Smooth muscle cell (in vitro differentiated cells): ENCODE data around the gene FRAT1. TPM values are rescaled to one million over a fixed set of nuclear protein-coding genes. Genes with fewer than 3 reads are reported as not detected.

Experiments used
- DNase-seq: peaks from one replicate; lab custom pipeline; 2025; ENCODE audit not compliant: unreplicated experiment; lab: John Stamatoyannopoulos, UW
- H2AFZ ChIP-seq: fragments of 200-600 bp; sonication (generic); 2 replicates; pipeline ENCODE4 v1.6.0; 2016; ENCODE audit warnings: antibody characterized with exemption, low read depth, mild to moderate bottlenecking
- H3F3A ChIP-seq: fragments of 200-600 bp; sonication (generic); 2 replicates; pipeline ENCODE4 v1.6.0; 2017; ENCODE audit warnings: antibody characterized with exemption, low read depth
- H3K27ac ChIP-seq: fragments of 200-600 bp; sonication (generic); 2 replicates; pipeline ENCODE4 v1.5.1; 2016; ENCODE audit warnings: low read depth, mild to moderate bottlenecking
- H3K27me3 ChIP-seq: fragments of 200-600 bp; sonication (generic); 2 replicates; pipeline ENCODE4 v1.6.1; 2016; ENCODE audit warnings: low read depth, mild to moderate bottlenecking
- H3K36me3 ChIP-seq: fragments of 200-600 bp; sonication (generic); 2 replicates; pipeline ENCODE4 v1.5.1; 2016; ENCODE audit warnings: low read depth
- H3K4me1 ChIP-seq: fragments of 200-600 bp; sonication (generic); 2 replicates; pipeline ENCODE4 v1.5.1; 2016; ENCODE audit warnings: low read depth
- H3K4me2 ChIP-seq: fragments of 200-600 bp; sonication (generic); 2 replicates; pipeline ENCODE4 v1.6.0; 2016; ENCODE audit warnings: mild to moderate bottlenecking
- H3K4me3 ChIP-seq: fragments of 200-600 bp; sonication (generic); 2 replicates; pipeline ENCODE4 v1.5.1; 2016; ENCODE audit warnings: mild to moderate bottlenecking
- H3K79me2 ChIP-seq: fragments of 200-600 bp; sonication (generic); 2 replicates; pipeline ENCODE4 v1.6.0; 2016; ENCODE audit warnings: low read depth, mild to moderate bottlenecking
- H3K9ac ChIP-seq: fragments of 200-600 bp; sonication (generic); 2 replicates; pipeline ENCODE4 v1.6.0; 2016; ENCODE audit warnings: low read depth
- H3K9me3 ChIP-seq: fragments of 200-600 bp; sonication (generic); replicated peaks from 2 replicates; pipeline ENCODE4 v1.5.1; 2016; ENCODE audit warnings: low read depth
- H4K20me1 ChIP-seq: fragments of 200-600 bp; sonication (generic); 2 replicates; pipeline ENCODE4 v1.6.0; 2016; ENCODE audit warnings: low read depth
- CTCF ChIP-seq: fragments of 200-600 bp; sonication (generic); IDR thresholded peaks from 2 replicates; pipeline ENCODE4 v1.5.1; 2017; ENCODE audit warnings: borderline replicate concordance, mild to moderate bottlenecking, antibody characterized with exemption; ENCODE audit not compliant: insufficient read depth, poor library complexity, severe bottlenecking
- WGBS: methylation state at CpG from one replicate; pipeline ENCODE4 v1.1.7; 2016; ENCODE audit warnings: low lambda C conversion rate; 5-methylcytosine and 5-hydroxymethylcytosine counted together
- polyA plus RNA-seq: library from polyadenylated mRNA; unstranded; fragments of >200 nt; fragmentation: Nextera tagmentation; extraction: Ambion mirVana; gene quantifications from 2 replicates; pipeline ENCODE4 v1.2.1, GENCODE V29; 2016
- total RNA-seq: library from RNA; depleted of rRNA; stranded (reverse); fragments of >200 nt; gene quantifications from 2 replicates; pipeline ENCODE4 v1.2.3, GENCODE V29; 2014

Gene FRAT1
- total and polyA plus RNA-seq, 2 experiments from 2014 or later: 0.58 to 1.3 TPM

GRCh38 chr10:97300980-97301379 lies 18.1 kb upstream of the FRAT1 start:
- H4K20me1 ChIP-seq: no peaks in the 10 kb centered on the region
- H3F3A ChIP-seq: no peaks in the 10 kb centered on the region
- H3K36me3 ChIP-seq: no peaks in the 10 kb centered on the region
- no peaks in the 10 kb centered on the region for H3K9me3 ChIP-seq
- H3K4me1 ChIP-seq: no peaks in the 10 kb centered on the region
- WGBS: 94% methylated on average over 3 of the region's 3 CpGs
- H3K4me2 ChIP-seq: no peak overlapping the region
- no peaks in the 10 kb centered on the region for H3K79me2 ChIP-seq
- no peak overlapping the region for H2AFZ ChIP-seq
- no peak overlapping the region for H3K9ac ChIP-seq
- H3K4me3 ChIP-seq: no peak overlapping the region
- DNase-seq: no peak
- TF ChIP-seq CTCF: no peak
- H3K27me3 ChIP-seq: no peaks in the 10 kb centered on the region
- no peak overlapping the region for H3K27ac ChIP-seq

GRCh38 chr10:97302088-97302791 lies 16.8 kb upstream of the FRAT1 start:
- Histone ChIP-seq H3K9ac (no peak overlapping the region), H4K20me1 (no peaks in the 10 kb centered on the region), H3K9me3 (no peaks in the 10 kb centered on the region), H3K27ac (no peak overlapping the region), H3K4me1 (no peaks in the 10 kb centered on the region), H3K27me3 (no peaks in the 10 kb centered on the region), H3K79me2 (no peaks in the 10 kb centered on the region), H3F3A (no peaks in the 10 kb centered on the region), H3K4me2 (no peak overlapping the region), H3K4me3 (no peak overlapping the region), H3K36me3 (no peaks in the 10 kb centered on the region), H2AFZ (no peak overlapping the region)
- no peak for DNase-seq
- 89% methylated on average over 11 of the region's 11 CpGs for WGBS
- TF ChIP-seq CTCF: no peak

- Histone ChIP-seq H3K4me3 (no peak overlapping the region), H3K4me1 (no peaks in the 10 kb centered on the region), H3K36me3 (no peaks in the 10 kb centered on the region), H3K4me2 (no peak overlapping the region), H2AFZ (no peak overlapping the region), H3K27ac (no peak overlapping the region), H3K79me2 (no peaks in the 10 kb centered on the region), H4K20me1 (no peaks in the 10 kb centered on the region), H3K27me3 (no peaks in the 10 kb centered on the region), H3F3A (no peaks in the 10 kb centered on the region), H3K9ac (no peak overlapping the region), H3K9me3 (no peaks in the 10 kb centered on the region)
- TF ChIP-seq CTCF: no peak
- WGBS: 89% methylated on average over 1 of the region's 1 CpG
- DNase-seq: no peak
Observed at GRCh38 chr10:97307441-97307840, 11.6 kb upstream of the FRAT1 start.
